Loucy (cell line): ENCODE measurements around the gene CYFIP1.

Experiments used
- EZH2phosphoT487 ChIP-seq: fragments of 200-600 bp; IDR thresholded peaks from 2 replicates; pipeline ENCODE4 v1.6.1; 2018; ENCODE audit warnings: antibody characterized with exemption, mild to moderate bottlenecking, moderate library complexity, borderline replicate concordance
- TF ChIP-seq, protein P1 (sequence below): fragments of 200-600 bp; sonication (generic); conservative IDR thresholded peaks from 2 replicates; pipeline ENCODE4 v1.5.1; 2014; ENCODE audit warnings: mild to moderate bottlenecking, antibody characterized with exemption, low read length

DNA sequence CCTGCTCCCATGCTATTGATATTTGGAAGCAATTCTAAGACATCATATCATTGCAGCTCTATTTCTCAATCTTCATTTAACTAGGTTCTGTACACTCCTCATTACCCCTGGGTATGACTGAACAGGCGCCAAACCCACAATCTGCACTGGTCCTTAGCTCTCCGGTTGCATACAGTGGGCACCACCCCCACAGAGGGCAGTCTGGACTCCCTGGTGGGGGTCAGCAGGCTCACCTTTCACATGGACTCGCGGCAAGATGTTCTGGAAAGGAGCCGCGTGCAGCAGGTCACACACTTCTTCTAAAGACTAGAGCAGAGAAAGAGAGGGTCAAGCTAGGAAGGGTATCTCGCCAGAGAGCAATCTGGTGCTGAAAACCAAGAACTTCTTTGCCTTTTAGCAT lies 105.2 kb downstream of the CYFIP1 start:
- TF ChIP-seq, protein P1, sequence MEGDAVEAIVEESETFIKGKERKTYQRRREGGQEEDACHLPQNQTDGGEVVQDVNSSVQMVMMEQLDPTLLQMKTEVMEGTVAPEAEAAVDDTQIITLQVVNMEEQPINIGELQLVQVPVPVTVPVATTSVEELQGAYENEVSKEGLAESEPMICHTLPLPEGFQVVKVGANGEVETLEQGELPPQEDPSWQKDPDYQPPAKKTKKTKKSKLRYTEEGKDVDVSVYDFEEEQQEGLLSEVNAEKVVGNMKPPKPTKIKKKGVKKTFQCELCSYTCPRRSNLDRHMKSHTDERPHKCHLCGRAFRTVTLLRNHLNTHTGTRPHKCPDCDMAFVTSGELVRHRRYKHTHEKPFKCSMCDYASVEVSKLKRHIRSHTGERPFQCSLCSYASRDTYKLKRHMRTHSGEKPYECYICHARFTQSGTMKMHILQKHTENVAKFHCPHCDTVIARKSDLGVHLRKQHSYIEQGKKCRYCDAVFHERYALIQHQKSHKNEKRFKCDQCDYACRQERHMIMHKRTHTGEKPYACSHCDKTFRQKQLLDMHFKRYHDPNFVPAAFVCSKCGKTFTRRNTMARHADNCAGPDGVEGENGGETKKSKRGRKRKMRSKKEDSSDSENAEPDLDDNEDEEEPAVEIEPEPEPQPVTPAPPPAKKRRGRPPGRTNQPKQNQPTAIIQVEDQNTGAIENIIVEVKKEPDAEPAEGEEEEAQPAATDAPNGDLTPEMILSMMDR, result no peak
- no peak for TF ChIP-seq EZH2phosphoT487
